GM19468 (cell line): ENCODE results near the gene PCDH12.

ENCODE experiments used
- ATAC-seq: cut with Tn5 transposase; IDR thresholded peaks from one replicate; pipeline ENCODE4 v1.9.1; 2021; ENCODE audit warnings: mild to moderate bottlenecking, moderate library complexity, moderate number of reproducible peaks; ENCODE audit not compliant: unreplicated experiment; ENCODE audit errors: extremely low read depth

Gene PCDH12

DNA sequence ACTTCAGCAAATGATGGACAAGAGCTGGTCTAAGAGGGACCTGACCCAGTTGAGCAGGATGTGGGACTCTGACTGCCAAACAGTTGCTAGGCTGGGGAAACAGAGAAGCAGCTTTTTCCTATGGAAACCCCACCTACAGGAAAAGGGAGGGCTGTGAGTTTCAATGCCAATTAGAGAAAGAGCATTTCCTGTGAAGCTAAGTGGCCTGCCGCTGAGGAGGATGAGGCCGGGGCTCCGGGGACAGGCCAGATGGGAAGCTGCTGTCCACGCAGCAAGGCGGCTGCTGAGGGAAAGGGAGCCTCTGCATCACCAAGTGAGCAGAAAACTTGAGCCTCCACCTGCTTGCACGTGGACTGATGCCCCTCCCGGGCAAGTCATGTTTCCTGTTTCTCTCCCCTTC lies at the start of gene PCDH12:
Gene PCDH12 (minus strand): TSS at position 90 of the 400 bp plus-strand sequence. CDS start 351 bp downstream, outside the sequence.
- ATAC-seq, result no peak

DNA sequence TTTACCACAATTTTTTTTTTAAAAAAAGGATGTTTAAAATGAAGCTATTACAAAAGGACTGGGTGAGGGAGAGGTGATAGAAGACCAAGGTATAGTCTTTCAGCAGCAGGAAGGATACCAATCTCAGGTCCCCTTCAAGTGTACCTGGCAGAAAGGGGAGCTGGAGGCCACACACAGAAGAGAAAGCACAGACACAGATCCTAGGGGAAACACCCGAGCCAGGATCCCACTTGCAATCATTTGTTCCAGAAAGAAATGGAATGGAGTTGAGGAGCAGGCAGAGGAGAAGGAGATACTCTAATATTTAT lies 49.2 kb upstream of the PCDH12 start:
- no peak for ATAC-seq

DNA sequence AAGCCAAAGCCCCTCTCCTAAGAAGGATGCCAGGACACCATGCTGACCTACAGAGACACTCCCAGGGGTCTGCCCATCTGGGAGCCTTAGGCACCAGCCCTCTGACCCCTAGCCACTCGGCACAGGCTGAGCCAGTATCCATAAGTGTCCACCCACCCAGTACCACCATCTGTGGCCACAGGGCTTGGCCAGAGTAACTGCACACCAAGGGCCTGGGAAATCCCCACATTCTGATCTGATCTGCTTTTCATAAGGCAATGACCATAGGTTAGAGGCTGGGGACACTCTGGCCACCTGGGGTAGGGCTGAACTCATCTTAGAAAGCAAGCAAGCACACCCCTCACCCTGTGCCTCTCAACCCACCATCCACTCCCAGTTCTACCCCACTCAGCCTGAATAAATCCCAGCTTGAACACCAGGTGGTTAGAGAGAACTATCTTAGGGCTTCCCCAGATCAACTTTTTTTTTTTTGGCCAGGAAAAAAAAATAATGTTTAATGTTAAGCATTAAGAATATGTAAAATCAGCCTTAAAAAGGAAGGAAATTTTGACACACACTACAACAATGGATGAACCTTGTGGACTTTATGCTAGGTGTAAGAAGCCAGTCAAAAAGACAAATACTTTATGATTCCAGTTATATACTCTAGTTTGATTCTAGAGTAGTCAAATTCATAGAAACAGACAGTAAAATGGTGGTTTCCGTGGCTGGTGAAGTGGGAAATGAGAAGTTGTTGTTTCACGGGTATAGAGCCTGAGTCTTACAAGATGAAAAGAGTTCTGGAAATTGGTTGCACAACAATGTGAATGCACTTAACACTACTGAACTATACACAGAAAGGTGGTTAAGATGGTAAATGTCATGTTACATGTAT lies 48.6 kb upstream of the PCDH12 start:
- no peak for ATAC-seq

DNA sequence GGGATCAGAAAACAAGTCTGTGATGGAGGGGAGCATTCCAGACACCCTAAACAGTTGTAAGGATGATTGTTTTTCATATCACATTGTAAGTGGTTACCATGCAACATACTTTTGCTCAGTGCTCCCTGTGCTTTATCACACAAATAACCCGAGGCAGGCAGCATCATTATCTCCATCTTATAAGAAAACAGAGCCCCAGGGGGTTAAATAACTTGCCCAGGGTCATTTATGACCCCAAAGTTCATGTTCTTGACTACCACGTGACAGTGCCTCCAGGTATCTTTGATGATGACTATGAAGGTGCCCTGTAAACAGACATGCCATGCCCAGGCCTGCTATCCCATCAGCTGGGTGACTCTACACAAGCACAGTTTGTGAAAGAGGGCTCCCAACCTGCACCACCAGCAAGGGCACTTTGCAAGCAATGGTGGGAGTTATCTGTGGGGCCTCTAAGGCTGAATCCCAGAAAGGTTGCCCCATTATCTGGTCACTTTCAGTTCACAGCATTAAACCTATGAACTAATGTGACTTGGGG lies 45.3 kb upstream of the PCDH12 start:
- no peak for ATAC-seq

DNA sequence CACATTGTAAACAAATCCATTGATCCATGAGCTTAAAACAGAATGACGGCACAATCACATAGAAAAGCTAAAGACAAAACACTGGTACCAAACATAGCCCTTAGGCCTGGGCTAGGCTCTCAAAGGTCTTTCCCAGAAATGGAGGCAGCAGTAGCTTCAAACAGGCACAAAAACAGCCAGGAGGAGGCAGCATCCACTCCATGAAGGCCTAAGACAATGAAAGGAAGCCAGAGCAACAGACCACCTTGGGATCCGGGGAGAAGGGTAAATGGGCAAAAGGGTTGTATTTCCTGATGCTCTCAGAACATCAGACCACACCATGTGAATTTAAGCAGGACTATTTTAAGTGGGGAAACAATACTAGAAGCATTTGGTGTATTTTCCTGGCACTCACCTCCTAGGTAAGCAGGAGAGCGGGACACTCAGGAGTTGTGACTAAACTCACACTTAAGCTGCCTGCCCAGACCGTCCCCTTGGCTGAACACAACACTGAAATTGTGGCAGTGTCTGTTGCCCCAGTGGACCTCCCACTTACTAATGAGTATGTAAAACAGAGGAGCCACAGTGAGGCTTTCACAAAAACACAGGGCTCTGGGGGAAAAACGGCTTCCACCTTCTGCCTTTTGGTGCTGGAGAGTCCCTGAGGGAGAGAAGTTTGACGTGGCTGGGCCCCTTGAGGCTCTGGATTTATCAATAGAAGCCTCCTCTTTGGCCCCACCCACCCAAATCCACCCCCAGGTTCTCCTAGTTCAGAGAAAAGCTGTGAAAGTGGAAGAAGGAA lies 42.9 kb upstream of the PCDH12 start:
- no peak for ATAC-seq

DNA sequence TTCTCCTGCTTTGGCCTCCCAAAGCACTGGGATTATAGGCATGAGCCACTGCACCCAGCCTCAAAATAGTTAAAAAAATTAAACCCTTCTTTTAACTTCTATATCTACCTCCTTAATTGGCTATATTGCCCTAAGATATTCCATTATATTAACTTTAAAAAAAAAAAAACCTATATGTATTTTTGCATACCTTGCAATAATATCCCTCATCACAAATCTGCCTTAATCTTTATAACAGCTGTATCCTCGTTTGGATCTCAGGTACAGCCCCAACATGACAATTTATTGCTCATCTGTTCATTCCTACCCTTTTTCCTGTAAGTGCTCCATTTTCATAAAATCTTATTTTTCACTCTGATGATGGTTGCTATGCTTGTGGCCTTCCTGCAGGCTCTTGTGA lies 42.2 kb upstream of the PCDH12 start:
- ATAC-seq, result no peak

DNA sequence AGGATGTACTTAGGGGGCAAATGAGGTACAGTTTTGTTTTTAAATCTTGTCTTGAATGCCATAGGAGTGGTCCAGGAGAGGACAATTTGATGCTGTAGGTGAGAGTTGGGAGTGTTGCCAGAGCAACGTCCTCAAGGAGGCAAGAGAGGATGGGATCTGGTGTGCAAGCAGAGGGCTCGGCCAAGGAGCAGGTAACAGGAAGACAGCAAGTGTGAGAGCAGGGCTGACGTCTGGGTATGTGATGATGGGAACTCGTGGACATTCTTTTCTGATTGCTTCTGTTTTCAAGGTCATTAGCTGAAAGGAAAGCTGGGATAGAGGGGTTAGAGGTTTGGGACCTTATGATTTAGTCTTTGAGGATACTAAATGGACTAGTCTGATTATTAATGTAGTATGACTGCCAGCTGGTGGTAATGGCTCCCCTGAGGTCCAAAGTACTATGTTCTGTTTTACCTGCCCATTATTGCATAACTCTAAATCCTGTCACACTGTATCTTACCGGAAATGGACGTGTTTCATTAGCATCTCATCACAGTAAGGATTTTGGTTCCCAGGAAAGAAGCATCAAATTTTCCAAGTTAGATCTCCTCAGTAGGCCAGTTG lies 39.5 kb upstream of the PCDH12 start:
- no peak for ATAC-seq

DNA sequence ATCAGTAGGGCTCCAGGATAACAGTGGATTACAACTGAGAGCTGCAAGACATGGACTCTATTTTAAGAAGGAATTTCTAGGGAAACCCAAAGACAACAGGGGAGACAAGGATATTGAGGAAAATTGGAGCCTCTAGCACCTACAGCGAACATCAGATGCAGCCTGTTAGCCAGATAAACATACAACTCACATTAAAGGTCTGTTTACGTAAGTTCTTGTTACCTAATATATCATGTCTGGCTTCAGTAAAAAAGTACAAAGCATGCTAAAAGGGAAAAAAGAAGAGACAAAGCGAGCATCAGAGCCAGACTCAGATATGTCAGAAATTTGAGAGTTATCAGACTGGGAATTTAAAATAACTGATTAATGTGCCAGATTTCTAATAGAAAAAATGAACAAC lies 37.7 kb upstream of the PCDH12 start:
- ATAC-seq, result no peak

DNA sequence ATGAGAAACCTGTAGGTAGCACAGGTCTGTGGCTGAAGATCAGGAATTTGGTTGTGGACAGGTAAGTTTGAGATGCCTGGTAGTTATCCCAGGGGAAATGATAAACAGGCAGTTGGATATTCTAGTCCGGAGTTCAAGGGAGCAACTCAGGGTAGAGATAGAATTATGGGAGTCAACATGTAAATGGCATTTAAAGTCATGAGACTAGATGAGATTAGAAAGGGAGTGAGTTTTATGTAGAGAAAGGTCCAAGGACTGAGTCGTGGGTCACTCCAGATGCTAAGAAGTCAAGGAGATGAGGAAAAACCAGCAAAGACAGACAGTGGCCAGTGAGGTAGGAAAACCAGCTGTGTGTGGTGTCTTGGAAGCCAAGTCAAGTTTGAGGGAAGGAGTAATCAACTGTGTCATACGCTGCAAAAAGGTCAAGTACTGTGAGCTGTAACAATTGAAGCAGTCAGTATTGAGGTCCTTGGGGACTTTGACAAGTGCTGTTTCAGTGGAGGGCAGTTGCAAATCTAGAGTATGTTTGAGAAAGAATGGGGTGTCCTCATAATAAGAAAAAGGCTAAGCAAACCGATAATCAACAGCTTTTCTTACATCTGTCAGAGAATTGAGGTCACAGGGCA lies 36.6 kb upstream of the PCDH12 start:
- no peak for ATAC-seq

DNA sequence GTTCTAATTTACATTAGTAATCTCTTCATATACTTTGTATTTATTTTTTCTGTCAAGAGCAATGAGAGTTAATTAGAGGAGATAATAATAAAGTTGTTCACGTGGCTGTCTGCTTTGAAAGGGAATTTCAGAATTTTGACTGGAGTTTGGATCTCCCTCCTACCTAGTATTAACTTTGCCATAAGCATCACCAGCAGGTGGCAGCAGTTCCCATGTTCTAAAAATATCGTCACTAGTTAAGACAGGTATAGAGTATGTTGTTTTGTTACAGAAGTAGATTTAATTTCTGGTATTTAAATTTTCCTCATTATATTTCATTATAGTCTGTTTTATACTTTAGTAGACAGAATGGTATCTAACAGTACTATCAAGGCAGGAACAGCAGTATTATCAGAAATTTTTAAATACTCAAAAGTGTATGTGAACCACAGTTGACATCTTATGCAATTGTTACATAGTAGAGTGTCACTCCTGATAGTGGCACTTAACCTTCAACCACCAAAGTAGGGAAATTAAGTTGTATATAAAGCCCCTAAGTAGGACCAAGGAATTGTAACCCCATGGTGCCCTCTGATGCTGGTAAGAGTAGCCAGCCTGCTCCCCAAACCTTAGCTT lies 34.5 kb upstream of the PCDH12 start:
- no peak for ATAC-seq

DNA sequence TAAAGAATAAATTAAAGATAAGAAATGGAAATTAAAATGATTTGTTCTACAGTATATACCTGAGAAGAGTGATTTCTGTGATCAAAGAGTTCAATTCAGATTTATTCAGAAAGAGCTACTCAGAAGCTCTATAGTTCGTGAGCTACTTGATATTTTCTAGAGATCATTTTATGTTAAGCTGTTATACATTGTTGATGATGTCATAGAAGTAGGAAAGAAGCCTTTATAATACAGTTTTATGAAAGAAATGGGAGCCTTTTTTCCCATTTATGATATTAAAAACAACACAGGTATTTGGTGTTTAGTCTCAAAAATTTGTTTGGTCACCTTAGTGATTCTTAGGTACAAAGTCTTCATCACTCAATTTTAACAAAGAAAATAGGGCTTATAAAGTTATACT lies 31.7 kb upstream of the PCDH12 start:
- ATAC-seq, result no peak

DNA sequence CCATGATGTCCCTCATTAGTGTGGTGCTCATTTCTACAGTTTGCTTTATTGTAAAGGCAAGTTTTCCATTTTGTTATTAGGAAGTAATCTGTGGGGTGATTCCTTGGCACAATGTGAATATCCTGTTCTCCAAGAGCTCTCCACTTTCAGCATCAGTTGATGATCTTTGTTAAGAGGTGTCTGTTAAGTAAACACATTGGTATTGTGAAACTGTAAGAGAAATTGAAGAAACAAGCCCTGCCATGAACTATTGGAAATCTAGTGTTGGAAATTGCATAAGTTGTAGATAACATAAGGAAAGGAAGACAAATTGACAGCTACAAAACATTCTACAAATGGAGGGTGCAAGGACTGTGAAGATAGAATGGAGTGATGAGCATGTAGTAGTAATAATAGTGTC lies 28.1 kb upstream of the PCDH12 start:
- ATAC-seq, result no peak

DNA sequence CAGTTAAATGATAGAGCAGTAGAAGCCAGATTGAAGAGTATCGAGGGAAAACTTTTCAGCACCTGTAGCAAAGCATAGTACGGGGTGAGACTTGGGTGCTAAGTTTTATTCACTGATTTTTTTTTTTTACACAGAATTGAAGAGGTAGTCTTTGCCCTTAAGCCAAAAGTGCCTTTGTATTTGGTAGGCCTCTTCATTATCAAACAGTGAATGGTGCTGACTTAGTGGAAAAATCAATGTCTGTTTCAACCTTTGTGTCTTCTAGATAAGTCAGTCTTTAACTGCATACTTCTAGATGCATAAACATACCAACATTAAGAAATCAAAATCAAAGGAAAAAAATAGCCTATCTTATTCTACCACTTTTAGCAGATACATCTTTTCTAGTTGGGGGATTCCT lies 24.6 kb upstream of the PCDH12 start:
- ATAC-seq, result no peak

DNA sequence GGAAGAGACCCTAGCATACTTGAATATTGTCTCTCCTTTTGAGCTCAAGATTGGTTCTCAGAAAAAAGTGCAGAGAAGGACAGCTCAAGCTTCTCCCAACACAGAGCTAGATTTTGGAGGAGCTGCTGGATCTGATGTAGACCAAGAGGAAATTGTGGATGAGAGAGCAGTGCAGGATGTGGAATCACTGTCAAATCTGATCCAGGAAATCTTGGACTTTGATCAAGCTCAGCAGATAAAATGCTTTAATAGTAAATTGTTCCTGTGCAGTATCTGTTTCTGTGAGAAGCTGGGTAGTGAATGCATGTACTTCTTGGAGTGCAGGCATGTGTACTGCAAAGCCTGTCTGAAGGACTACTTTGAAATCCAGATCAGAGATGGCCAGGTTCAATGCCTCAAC lies 20.4 kb upstream of the PCDH12 start:
- no peak for ATAC-seq

DNA sequence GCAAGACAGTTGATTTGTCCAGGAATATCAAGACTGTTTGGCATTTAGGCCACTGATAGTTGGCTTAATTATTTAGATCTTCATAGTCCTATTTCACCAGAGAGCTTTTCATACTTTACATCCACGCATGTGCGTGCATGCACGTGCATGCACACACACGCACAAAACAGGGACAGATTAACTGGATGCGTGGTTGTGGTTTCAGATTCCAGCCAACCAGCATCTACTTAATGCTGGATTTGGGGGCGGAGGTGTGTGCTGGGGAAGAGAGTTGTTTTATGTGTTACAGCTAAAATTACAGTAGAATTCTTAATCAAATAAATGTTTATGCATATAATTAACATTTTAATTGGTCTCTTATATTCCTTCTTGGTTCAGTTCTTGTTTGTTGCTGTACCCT lies 18.2 kb upstream of the PCDH12 start:
- ATAC-seq, result no peak

DNA sequence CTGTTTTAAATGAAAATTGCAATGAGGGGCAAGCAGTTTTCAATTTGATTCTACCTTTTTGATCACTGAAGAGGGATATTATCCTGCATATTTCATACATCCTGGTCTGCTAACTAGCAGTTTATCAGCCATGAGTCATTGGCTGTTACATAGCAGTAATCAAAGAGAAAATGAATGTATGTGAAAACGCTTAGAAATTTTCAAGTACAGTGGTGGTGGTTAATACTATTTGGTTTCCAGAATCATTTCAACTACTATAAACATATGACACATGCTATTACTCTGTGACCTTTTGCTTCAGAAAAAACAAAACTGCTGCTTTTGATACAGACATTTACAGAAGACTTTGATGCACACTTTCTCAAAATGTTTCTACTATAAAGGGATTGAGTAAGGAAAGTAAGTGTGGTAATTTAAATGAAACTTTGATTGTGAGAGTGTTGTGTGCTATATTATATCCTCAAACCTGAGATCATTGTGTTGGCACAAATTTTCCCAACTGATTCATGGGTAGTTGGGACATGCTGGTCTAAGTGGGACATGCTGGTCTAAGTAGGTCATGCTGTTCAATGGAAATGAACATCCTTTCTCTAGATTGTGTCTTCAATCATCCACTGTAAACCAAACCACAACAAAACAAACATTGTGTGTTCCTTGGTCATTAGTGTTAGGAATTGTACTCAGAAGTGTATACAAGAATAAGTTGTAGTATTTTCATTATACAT lies 16.0 kb upstream of the PCDH12 start:
- no peak for ATAC-seq

DNA sequence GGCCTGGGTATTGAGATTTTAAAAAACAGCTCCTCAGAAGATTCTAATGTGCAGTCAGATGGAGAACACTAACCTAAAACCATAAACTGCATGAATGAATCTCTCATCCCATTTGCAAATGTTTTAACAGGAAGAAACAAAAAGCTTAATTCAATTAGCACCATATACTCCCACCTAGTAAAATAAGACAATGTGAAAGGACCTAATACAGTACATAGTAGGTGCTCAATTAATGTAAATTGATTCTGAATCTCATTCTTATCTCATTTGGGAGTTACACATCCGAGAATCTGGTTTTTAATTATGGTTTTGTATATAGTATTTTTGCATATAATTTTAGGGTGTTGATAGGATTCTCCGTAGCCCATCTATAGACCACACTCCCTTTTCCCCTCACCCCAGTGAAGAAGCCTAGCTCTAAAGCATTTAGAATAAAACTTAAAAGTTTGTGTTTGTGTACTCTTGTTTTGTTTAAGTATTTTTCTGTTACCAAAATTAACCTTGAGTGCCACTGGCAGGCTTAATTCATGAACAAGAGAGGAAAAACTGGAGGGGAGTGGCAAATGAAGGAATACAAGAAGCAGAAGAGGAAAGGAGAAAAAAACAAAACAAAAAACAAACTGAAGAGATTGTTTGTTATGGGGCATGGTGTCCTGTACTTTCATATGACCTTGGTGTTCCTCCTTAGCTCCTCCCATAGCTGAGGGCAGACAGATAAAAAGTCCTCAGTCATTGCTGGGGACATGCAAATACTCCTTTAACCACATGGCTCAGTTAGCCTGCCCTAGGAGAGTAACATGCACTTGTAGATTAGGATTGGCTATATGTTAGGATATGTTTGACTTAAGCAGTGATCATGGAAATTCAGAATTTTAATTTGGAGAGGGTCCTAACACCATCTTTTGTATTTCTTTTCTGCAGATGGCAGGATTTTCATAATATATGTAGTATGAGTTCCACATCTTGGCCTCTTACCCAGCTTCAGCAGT lies 12.1 kb upstream of the PCDH12 start:
- ATAC-seq, result peak; percentile 53

DNA sequence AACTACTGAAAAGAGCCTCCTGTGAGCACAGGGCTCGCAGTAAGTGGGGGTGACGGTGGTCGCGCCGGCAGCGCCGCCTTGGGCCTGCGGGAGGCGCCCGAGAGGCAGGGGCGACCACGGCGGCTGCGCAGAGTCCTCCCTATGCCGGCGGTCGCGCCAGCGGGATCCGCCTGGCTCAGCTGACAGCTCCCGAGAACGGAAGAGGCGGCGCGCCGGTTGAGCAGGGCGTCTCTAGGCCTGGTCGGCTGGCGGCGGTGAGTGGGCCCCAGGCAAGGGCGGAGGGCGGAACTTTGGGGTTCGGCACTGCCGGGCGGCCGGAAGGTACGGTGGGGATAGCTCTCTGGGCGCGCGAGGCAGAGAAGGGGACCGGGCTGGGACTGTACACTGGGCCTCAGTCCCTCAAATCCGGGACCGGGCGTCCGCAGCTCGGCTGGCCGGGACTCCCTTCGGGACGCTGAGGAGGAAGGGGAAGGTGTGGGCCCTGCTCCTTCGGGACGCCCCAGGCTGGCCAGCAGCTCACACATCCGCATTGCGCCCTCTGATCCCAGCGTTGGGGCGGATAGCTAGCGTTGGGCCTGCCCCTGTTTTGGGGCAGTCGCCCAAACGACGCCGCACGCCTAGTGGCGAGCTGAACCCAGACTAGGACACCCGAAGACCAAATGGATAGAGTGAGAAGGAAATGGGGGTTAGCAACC lies 11.1 kb upstream of the PCDH12 start, which contains the start of gene RNF14:
Gene RNF14 (plus strand): TSS at position 192 of the 695 bp plus-strand sequence. CDS start 4,484 bp downstream, outside the sequence.
- ATAC-seq, result peak; percentile 81
